ENCODE measurements around the gene NDUFB7.

- TF ChIP-seq CTCF (IDR thresholded peaks at IDR 0.05; ENCODE audit: low read length) = no peak
- no peak for TF ChIP-seq EZH2 (optimal IDR thresholded peaks at IDR 0.05; ENCODE audit: low read depth, low read length)
- TF ChIP-seq EZH2phosphoT487 (IDR thresholded peaks at IDR 0.05; ENCODE audit: low read length) = no peak
Observed at GRCh38 chr19:14517446-14517839, 54.4 kb downstream of the NDUFB7 start.

Data from MM.1S (cell line).